ENCODE data around the gene RPS10.

DNA sequence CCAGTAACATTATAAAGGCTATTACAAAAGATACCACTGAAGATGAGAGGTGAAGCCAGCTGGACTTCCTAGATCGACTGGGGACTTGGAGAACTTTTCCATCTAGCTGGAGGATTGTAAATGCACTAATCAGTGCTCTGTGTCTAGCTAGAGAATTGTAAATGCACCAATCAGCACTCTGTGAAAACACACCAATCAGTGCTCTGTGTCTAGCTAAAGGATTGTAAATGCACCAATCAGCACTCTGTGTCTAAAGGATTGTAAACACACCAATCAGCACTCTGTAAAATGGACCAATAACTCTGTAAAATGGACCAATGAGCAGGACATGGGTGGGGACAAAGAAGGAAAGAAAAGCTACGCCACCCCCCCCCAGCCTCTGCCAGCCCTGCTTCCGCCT, 13.6 kb upstream of the RPS10 start:
- TF ChIP-seq, protein P1, sequence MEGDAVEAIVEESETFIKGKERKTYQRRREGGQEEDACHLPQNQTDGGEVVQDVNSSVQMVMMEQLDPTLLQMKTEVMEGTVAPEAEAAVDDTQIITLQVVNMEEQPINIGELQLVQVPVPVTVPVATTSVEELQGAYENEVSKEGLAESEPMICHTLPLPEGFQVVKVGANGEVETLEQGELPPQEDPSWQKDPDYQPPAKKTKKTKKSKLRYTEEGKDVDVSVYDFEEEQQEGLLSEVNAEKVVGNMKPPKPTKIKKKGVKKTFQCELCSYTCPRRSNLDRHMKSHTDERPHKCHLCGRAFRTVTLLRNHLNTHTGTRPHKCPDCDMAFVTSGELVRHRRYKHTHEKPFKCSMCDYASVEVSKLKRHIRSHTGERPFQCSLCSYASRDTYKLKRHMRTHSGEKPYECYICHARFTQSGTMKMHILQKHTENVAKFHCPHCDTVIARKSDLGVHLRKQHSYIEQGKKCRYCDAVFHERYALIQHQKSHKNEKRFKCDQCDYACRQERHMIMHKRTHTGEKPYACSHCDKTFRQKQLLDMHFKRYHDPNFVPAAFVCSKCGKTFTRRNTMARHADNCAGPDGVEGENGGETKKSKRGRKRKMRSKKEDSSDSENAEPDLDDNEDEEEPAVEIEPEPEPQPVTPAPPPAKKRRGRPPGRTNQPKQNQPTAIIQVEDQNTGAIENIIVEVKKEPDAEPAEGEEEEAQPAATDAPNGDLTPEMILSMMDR (IDR thresholded peaks at IDR 0.05) = no peak
- TF ChIP-seq POLR2A (IDR thresholded peaks at IDR 0.05) = no peak

Measured in vagina (tissue), 2 donors.